Stimulated activated CD4-positive, alpha-beta T cell treated with anti-CD3 and anti-CD28 coated beads, Interleukin-12 subunit alpha, Interleukin-12 subunit beta, amount 100 ng/mL, for 24 hours (primary cell): ENCODE data around the gene FAM13A.
"Not testable (repeated sequence)": the region's sequence is repeated elsewhere in the genome, so short reads cannot be mapped to it uniquely, and the experiment has no call there.

Experiments used
- DNase-seq, 2 experiments: peaks; one replicate each; pipeline ENCODE4 v3.0.0-alpha.2; 2020; ENCODE audit warnings: low read depth in 2 of 2

The FAM13A gene

DNA sequence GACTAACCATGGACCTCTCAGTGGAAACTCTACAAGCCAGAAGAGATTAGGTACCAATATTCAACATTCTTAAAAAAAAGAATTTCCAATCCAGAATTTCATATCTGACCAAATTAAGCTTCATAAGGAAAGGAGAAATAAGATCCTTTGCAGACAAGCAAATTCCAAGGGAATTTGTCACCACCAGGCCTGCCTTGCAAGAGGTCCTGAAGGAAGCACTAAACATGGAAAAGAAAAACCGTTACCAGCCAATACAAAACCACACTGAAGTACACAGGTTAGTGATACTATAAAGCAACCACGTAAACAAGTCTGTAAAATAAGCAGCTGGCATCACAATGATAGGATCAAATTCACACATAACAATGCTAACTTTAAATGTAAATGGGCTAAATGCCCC is 156.6 kb downstream of the FAM13A start:
- no peak for DNase-seq

DNA sequence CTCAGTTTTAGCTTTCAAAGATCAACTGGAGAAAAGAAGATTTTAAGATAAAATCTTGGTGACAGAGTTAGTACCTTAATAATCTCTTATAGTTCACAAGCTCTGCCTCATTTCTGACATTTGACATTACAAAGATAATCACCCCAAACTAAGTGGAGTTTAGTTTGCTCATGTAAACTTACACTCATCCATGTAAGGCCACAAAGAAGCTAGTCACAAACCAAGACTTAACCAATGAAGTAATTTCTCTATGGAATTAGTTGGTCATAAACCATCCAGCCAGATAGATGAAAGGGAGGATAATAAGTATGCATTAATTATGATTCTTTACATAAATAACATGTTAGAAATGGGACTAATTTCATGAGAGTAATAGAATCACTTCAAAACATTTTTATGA is 159.2 kb downstream of the FAM13A start:
- no peak for DNase-seq

DNA sequence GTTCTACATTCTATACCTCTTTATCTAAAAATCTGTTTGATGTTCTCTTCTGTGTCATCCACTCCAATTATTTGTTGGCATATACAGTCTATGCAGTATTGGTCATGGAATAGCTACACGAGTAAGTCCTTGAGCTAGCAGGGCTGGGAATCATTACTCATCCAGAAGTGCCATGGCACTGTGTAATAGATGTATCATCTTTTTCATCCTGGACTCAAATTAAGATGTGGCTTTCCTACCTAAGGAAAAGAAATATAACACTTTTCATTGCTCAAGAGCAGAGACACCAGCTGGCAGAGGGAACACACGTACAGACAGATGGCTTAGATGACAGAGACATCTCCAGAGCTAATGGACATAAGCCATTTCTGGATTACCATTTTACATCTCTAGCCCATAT is 159.8 kb downstream of the FAM13A start:
- no peak for DNase-seq

DNA sequence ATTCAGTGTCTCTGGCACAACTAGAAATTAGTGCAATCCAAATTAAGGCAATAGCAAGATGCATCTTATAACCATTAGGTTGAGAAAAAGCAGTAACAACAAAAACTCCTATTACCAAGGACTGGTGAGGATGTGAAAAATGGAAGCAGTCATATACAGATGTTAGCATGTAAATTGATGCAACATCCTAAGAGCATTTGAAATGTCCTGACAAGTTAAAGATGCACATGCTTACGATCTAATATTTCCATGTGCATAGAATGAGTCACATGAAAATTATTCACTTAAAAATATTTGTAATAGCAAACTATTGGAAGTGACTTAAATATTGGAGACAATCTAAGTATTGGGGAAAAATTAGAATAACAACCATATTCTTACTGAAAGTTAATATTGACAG is 163.0 kb downstream of the FAM13A start:
- no peak for DNase-seq

DNA sequence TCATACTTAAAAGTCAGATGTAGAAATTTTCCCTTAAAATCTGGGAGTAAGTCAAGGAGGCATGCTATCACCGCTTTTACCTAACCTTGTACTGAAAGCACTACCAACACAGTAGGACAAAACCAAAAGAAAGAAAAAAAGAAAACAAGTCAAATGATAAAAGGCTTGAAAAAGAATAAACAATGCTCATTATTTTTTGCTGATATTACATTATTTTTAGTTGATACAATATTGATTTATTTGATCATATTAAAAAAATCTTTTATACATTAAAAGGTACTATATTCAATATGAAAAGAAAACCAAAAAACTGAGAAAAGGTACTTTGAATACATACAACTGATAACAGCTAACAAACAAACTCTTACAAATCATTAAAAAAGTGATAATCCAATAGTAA is 164.3 kb downstream of the FAM13A start:
- no peak for DNase-seq

DNA sequence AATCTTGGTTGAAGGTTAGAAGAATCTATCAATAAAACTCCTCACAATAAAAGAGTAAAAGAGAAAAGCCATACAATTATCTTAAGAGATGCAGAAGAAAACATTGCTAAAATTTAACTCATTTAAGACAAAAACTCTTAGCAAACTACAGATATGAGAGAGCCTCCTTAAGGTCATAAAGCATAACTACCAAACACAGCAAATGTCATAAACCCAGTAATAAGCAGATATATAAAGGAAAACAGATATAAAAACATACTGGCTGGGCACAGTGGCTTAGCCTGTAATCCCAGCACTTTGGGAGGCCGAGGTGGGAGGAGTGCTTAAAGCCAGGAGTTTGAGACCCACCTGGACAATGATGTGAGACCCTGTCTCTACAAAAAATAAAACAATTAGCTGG is 165.3 kb downstream of the FAM13A start:
- DNase-seq, result no peak

DNA sequence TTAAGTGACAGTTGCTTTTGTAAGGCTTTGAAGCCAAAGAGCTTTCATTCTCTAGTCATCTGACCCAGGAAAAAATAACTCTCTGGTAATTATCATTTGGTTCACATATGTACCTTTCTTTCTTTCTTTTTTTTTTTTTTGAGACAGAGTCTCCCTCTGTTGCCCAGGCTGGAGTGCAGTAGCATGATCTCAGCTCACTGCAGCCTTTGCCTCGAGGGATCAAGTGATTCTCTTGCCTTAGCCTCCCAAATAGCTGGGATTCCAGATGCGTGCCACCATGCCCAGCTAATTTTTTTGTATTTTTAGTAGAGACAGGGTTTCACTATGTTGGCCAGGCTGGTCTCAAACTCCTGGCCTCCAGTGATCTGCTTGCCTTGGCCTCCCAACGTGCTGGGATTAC is 169.6 kb downstream of the FAM13A start:
- not testable (repeated sequence) for DNase-seq

DNA sequence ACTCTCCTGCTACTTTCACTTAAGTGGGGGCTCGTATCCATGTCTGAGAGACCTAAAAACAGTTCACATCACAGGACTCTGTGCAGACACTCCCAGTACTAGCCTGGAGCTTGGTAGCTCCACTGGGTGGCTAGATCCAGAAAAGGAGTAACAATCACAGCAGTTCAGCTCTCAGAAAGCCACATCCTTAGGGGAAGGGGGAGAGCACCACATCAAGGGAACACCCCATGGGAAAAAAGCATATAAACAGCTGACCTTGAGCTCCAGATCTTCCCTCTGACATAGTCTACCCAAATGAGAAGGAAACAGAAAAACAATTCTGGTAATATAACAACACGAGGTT is 175.8 kb downstream of the FAM13A start:
- DNase-seq, result no peak

DNA sequence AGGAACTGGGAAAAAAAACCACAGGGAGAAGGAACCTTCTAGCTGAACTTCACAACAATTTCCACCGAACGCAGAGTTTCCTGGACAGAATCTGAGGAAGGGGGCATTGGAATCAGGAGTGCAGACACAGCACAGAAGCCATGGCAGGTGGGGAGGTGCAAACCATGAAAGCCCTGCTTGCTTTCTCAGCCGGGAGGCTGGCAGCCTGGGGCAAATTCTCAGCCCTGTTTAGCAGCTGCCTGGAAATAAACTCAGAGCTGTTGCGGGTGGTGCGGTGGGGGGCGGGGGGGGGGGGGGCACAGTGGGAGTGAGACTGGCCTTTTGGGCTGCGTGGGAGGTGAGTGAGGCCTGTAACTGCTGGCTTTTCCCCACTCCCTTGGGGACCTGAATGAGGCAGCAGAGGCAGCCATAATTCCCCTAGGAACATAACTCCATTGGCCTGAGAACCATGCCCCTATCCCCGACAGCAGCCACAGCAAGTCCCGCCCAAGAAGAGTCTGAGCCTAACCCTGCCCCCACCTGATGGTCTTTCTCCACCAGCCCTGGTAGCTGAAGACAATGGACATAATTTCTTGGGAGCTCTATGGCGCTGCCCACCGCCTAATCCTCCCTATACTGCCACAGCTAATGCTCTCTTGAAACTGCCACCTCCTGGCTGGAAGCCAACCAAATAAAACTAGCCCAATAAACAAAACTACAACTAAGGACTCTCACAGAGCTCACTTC is 176.3 kb downstream of the FAM13A start:
- DNase-seq, result no peak

DNA sequence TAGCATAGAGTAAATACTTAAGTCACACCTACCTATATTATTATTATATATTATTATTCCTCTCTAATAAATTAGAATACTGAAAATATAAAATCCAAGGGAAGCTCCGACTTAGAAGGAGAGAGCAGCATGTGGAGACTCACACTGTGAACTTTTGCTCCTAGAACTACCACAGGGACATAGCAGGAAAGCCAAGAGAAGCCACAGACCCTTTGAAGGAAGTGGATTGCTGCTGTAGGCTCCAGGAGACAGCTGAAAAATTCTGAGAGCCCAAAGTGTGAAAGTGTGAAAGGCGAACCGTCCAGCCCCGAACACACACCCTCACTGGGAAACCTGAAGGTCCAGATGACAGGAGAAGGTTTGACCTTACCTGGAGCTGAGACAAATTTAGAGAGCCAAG is 177.0 kb downstream of the FAM13A start:
- no peak for DNase-seq

DNA sequence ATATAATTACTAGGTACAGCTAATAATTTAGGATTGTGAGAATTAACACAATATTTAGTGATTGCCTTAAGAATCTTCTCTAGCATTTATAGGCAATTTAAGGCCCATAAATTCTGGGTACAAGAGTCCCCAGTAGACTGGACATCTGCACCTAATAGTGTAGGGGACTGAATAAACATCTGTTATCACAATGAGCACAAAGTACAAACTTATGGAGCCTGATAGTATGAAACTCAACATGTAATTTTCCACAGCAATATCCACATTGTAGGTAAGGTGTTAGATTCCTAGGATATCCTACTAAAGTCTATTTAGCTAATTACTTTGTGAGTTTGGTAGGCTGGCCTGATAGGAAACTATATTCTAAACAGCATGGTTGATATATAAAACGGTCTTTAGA is 178.3 kb downstream of the FAM13A start:
- DNase-seq, result no peak

DNA sequence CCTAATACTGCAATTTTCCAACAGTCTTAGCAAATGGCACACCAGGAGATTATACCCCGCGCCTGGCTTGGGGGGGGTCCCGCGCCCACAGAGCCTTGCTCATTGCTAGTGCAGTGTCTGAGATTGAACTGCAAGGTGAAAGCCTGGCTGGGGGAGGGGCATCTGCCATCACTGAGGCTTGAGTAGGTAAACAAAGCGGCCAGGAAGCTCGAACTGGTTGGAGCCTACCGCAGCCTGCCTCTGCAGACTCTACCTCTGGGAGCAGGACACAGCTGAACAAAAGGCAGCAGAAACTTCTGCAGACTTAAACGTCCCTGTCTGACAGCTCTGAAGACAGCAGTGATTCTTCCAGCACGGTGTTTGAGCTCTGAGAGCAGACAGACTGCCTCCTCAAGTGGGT is 186.6 kb downstream of the FAM13A start:
- no peak for DNase-seq

DNA sequence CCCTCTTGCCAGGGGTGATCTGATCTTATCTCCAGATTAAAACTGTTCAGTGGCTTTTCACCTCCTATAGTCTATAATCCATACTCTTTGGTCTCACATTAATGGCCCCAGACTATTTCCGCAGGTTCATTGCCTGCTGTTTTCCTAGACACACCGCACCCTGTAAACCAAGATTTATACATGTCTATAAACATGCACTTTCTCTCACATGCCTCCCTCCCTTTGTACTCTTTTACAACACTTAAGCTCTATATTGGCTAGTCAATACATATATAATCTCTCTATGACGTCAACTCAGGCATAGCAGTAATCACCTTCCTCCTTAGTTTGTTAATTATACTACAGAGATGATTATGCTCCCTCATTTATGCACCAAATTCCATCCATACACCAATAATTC is 188.5 kb downstream of the FAM13A start:
- no peak for DNase-seq

DNA sequence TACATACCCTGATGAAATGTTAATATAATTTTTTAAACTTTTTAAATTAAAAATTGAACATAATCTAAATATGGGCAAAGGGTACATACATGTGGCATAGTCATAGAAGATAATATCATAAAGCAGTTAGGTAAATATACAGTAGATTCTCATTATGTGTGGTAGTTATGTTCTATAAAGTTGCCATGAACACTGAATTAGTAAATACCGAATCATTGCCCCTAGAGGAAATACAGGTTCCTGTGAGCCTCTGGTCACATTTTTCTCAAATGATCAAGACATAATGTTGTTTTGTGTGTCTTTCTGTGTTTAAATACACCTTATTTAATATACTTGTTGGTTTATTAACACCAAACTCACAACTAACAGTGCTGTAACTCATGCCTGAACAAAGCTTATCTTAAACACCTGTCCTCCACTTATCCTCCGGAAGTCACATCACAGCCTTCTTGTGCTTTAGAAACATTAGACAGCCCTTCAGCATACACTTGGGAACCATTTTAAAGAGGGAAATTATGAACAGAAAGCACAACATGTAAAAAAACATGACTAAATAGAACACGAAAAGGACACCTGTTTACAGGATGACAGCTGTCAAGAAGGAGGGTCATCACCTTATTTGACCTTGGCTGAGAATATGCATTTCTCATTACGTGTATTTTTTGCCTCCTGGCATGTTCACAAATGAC is 190.0 kb downstream of the FAM13A start:
- no peak for DNase-seq

DNA sequence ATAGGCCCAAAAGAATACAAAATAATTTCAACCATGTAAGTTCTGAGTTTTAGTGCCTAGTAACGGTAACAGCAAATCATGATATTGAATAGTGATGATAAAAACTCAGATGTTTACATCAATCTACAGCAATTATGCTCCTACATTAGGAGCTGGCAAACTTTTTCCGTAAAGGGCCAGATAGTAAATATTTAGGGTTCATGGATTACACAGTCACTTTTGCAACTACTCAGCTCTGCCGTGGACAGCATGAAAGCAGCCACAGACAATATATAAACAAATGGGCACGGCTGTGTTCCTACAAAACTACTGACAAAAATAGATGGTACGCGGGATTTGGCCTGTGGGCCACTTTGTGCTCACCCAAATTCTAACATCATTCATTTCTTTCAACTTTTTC is 191.5 kb downstream of the FAM13A start:
- no peak for DNase-seq

DNA sequence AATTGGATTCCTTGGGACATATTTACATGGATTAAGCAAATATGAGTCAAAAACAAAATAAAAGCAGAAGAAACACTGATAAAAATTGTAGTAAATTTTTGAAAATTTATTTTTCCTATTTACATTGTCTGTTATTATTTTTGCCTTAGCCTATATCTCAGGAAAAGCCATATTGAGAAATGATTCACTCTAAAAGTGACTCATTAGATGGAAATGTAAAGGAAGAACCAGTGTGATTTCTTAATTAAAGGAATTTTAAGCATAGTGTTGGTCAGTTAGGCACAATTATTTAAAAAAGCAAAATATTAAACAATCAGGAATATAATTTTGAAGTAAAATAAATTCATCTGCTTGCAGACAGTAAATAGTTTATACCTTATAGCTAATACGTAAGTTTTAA is 191.9 kb downstream of the FAM13A start:
- DNase-seq, result no peak

DNA sequence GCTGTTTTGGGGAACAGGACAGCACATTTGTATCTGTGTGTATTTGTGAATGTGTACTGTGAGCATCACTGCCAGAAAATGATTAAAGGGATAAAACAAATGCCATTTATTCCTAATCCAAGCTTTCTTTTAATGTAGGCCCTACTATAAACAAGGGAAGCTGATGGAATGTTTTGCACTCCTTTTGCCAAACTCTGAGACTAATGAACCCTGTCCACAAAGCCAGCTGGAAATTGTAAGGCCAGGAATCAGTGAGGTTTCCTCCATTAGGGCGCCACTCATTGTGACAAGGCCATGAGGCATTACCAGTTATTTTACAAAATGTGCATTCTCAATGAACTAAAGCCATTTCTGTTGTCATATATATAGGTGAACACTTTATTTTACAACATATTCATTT is 196.4 kb downstream of the FAM13A start:
- no peak for DNase-seq

DNA sequence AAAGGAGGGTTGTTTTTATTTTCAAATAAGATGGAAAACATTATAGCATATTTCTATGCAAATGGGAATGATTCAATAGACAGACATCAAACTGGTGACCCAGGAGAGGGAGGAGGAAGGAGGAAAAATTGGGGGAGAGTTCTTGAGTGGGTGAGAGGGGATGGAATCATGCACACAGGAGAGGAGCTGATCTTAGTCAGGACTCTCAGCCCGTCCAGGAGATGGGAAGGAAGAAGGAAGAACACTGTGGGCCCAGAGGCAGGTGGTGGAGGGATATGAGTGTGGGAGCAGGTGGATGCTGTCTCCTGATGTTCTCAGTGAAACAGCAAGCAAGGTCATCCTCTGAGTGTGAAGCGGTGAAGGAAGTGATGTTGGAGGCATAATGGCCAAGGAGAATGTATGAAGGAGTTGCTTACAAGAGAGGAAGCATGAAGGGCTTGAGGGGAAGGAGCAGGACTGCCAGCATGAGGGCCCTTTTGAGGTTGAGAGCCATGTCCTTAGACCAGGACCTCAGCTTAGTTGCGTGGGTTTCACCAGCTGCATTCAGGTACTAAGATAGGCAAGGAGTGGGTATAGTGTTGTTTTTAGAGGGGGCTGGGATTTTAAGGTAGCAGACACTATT is 197.7 kb downstream of the FAM13A start:
- DNase-seq, result no peak

DNA sequence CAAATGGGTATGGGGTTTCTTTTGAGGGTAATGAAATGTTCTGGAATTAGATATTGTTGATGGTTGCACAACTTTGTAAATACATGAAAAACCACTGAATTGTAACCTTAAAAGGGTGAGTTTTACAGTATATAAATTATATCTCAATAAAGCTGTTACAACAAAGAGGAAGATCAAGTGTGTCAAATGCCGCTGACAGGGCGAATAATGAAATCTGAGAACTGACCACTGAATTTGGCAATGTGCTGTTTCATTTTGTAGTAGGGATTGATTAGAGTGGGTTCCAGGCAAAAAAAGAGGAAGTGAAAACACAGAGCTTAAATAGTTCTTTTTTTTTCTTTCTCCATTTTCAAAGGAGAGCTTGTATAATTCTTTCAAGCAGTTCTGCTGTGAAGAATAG is 198.2 kb downstream of the FAM13A start:
- DNase-seq, result no peak

DNA sequence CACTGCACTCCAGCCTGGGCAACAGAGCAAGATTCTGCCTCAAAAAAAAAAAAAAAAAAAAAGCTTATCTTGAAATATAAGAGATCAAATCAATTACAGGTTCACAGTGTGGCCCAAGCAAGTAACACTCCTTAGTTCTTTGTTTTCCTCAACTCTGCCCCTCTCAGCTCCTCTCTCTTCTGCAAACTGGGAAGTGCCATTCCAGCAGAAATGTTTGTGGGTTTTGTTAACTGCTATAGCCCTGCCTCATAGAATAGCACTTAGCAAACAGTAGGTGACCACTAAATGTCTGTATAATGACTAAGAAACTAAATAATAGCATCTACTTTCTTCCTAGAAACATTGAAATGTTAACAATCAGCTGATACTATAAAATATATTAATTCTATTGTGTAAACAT is 199.4 kb downstream of the FAM13A start:
- DNase-seq, result no peak

DNA sequence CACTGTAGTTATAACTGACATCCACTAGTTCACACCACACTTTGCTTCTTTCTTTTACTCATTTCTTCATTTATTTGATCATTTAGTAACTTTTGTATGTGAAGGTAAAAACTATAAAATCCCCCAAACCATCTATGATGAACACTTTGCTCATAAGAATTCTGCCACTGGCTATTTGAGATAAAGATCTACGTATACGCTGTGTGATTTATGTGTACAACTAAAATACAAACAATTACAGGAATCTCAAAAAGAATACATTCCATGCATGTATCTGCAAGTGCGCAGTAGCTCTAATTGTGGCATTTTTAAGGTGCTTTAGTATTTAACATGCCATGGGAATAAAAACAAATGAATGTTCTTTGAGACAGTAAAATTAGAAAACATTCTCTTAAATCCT is 202.5 kb downstream of the FAM13A start:
- DNase-seq, result no peak

DNA sequence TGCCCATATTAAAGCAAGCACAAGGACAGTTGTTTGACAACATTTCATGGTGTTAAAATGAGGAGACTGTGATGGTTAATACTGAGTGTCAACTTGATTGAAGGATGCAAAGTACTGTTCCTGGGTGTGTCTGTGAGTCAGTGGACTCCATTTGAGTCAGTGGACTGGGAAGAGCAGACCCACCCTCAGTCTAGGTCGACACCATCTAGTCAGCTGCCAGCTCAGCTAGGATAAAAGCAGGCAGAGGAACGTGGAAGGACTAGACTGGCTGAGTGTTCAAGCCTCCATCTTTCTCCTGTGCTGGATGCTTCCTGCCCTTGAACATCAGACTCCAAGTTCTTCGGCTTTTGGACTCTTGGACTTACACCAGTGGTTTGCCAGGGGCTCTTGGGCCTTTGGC is 203.4 kb downstream of the FAM13A start:
- not testable (repeated sequence) for DNase-seq

DNA sequence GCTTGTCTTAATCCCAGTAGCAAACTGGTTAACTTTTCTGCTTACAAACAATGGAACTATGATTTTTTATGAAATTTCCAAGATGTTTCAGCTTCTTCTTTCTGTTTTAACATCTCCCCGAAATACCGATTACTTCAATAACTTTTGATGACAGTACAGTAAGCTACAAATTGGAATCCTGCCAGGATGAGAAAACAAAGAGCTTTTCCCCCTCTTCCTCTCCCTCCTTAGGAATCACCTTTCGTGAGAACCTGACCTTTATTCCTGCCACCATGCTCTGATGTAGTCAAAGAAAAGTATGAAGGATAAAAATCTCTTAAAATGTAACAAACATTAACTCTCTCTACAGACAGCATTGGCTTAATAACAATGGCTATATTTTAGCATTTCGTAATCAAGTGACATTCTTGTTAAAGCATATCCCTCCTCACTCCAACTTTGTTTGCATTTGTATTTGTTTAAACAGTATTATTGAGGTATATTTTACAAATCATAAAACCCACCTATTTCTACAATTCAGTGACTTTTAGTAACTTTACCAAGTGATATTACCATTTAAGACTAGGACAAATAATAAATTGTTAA is 210.7 kb downstream of the FAM13A start:
- no peak for DNase-seq
